Measurements from ENCODE around the gene DDX28.

Gene DDX28

GRCh38 chr16:68047987-68048386, 25.0 kb upstream of the DDX28 start:
- peaks cover 28% of the 10 kb centered on the region in 2 experiments for H3K4me1 ChIP-seq (ENCODE audit: control insufficient read depth in 1 of 2, insufficient read depth in 1 of 2, low read depth in 1 of 2, low read length in 1 of 2)
- no peak for TF ChIP-seq CTCF (IDR thresholded peaks at IDR 0.05)
- peaks cover 15% of the 10 kb centered on the region for H3K36me3 ChIP-seq
- no peaks in the 10 kb centered on the region for H3K27me3 ChIP-seq
- no peak overlapping the region for H3K4me3 ChIP-seq (ENCODE audit: low read depth in 1 of 2, low read length in 1 of 2)
- no peaks in the 10 kb centered on the region for H3K9me3 ChIP-seq
- H3K27ac ChIP-seq, result no peak overlapping the region

- Histone ChIP-seq H3K4me1 (ENCODE audit: control insufficient read depth in 1 of 2, insufficient read depth in 1 of 2, low read depth in 1 of 2, low read length in 1 of 2) (peaks cover 35 to 36% of the 10 kb centered on the region in 2 experiments), H3K9me3 (no peaks in the 10 kb centered on the region), H3K27me3 (no peaks in the 10 kb centered on the region), H3K4me3 (ENCODE audit: low read depth in 1 of 2, low read length in 1 of 2) (no peak overlapping the region), H3K36me3 (peaks cover 15% of the 10 kb centered on the region), H3K27ac (no peak overlapping the region)
- no peak for TF ChIP-seq CTCF (IDR thresholded peaks at IDR 0.05)
Observed at GRCh38 chr16:68046106-68046505, 23.1 kb upstream of the DDX28 start.

GRCh38 chr16:68041783-68042182, 18.8 kb upstream of the DDX28 start:
- Histone ChIP-seq H3K4me3 (ENCODE audit: low read depth in 1 of 2, low read length in 1 of 2) (peak overlapping the region; percentile 41 to 55), H3K36me3 (no peaks in the 10 kb centered on the region), H3K27me3 (no peaks in the 10 kb centered on the region), H3K4me1 (ENCODE audit: control insufficient read depth in 1 of 2, insufficient read depth in 1 of 2, low read depth in 1 of 2, low read length in 1 of 2) (peaks cover 78 to 79% of the 10 kb centered on the region in 2 experiments), H3K27ac (peak overlapping the region; percentile 92), H3K9me3 (no peaks in the 10 kb centered on the region)
- TF ChIP-seq CTCF (IDR thresholded peaks at IDR 0.05), result peak; percentile 9

GRCh38 chr16:68040506-68041288, 17.7 kb upstream of the DDX28 start:
- Histone ChIP-seq H3K27me3 (no peaks in the 10 kb centered on the region), H3K4me3 (ENCODE audit: low read depth in 1 of 2, low read length in 1 of 2) (peak overlapping the region; percentile 41 to 55), H3K4me1 (ENCODE audit: control insufficient read depth in 1 of 2, insufficient read depth in 1 of 2, low read depth in 1 of 2, low read length in 1 of 2) (peaks cover 87 to 90% of the 10 kb centered on the region in 2 experiments), H3K9me3 (no peaks in the 10 kb centered on the region), H3K27ac (peak overlapping the region; percentile 92), H3K36me3 (no peaks in the 10 kb centered on the region)
- TF ChIP-seq CTCF (IDR thresholded peaks at IDR 0.05), result peak; percentile 95

GRCh38 chr16:68037841-68038597, 15.0 kb upstream of the DDX28 start:
- Histone ChIP-seq H3K27ac (peak overlapping the region; percentile 92), H3K4me3 (ENCODE audit: low read depth in 1 of 2, low read length in 1 of 2) (peak overlapping the region; percentile 38 to 55), H3K4me1 (ENCODE audit: control insufficient read depth in 1 of 2, insufficient read depth in 1 of 2, low read depth in 1 of 2, low read length in 1 of 2) (peaks cover 74 to 78% of the 10 kb centered on the region in 2 experiments), H3K27me3 (no peaks in the 10 kb centered on the region), H3K9me3 (no peaks in the 10 kb centered on the region), H3K36me3 (no peaks in the 10 kb centered on the region)
- no peak for TF ChIP-seq CTCF (IDR thresholded peaks at IDR 0.05)

Measured in neutrophil (primary cell).